DMS153 treated with DMSO at 0.1 percent for 48 hours (cell line): Measurements from ENCODE around the gene ETHE1.

Source experiments
- DNase-seq: peaks from one replicate; lab custom pipeline; 2025; ENCODE audit not compliant: unreplicated experiment; lab: John Stamatoyannopoulos, UW

The ETHE1 gene

DNA sequence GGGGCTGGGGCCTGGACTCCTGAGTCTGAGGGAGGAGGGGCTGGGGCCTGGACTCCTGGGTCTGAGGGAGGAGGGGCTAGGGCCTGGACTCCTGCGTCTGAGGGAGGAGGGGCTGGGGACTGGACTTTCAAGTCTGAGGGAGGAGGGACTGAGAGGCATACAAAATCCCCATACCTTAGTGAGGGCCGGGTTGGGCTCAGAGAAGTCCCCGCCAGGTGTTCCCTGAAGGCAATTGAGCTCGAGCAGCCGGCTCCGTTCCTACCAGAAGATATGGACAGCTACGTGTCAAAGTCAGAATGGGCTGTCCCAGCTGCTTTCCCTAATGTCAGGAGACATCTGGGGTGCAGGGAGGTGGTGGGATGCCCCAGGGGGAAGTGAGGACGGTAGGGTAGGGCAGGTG, 31.9 kb downstream of the ETHE1 start:
- DNase-seq, result no peak

DNA sequence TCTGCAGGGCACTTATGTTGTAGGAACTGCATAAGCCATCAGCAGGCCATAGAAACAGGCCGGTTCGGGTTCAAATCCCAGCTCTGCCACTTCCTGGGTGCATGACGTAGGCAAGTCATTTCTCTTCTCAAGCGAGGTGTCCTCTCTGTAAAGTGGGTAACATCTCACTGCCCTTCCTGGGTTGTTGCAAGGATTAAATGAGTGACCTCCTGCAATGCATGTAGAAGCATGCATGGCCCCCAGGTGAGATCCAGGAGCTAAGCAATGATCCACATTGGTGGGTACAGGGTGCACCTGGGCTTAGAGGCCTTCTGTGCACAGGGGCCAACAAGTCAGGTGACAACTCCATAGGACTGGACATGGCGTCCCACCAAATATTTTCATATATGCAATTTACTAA, 36.2 kb downstream of the ETHE1 start:
- DNase-seq, result no peak

DNA sequence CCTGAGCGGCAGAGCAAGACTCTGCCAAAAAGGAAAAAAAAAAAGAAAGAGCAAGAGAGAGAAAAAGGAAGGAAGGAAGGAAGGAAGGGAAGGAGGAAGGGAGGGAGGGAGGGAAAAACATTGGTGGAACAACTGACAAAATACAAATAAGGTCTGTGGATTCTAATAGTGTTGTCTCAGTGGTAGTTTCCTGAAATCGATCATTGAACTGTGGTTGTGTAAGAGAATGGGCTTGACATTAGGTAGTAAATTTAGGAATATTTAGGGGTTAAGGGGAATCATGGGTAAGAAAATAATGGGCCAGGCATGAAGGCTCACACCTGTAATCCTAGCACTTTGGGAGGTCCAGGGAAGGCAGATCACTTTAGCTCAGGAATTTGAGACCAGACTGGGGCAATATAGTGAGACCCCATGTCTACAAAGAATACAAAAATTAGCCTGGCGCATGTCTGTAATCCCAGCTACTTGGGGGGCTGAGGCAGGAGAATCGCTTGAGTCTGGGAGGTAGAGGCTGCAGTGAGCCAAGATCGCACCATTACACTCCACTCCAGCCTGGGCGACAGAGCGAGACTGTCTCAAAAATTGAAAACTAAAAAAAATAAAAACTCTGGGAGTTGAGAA, 36.9 kb downstream of the ETHE1 start:
- no peak for DNase-seq

DNA sequence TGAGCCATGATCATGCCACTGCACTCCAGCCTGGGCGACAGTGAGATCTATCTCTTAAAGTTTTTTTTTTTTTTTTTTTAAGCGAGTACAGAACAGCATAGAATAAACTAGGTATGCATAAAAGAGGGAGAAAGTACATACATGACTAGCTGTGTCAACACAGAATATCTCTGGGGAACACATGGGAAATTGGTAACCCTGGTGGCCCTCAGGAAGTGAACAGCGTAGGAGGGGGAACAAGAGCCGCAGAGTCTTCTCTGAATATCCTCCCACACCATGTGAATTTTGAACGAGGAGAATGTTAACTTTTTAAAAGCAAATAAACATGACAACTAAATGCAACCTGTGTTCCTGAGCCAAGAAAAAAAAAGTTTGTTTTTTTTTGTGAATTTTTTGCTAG, 37.7 kb downstream of the ETHE1 start:
- no peak for DNase-seq

DNA sequence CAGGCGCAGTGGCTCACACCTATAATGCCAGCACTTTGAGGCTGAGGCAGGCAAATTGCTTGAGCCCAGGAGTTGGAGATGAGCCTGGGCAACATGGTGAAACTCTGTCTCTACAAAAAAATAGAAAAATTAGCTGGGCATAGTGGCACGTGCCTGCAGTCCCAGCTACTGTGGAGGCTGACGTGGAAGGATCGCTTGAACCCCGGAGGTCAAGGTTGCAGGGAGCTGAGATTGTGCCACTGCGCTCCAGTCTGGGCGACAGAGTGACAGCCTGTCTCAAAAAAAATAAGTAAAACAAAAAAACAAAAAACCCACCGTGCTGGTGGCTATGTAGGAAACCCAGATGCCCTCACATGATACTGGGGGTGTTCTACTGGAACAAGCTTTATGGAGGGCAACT, 38.8 kb downstream of the ETHE1 start:
- DNase-seq, result no peak

DNA sequence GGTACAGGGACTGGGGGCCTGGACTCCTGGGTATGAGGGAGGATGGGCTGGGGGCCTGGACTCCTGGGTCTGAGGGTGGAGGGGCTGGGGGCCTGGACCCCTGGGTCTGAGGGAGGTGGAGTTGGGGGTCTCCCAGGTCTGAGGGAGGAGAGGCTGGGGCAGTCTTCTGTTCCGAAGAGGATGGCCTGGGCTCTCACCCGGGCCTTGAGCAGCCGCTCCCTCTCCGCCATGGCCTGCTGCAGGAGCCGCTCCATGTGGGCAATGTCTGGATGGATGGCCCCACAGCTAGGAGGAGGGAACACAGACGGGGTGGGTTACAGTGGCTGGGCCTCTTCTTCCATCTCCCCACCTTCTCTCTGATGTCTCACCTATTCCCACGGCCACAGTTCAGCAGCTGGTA, 40.6 kb downstream of the ETHE1 start:
- DNase-seq, result no peak

DNA sequence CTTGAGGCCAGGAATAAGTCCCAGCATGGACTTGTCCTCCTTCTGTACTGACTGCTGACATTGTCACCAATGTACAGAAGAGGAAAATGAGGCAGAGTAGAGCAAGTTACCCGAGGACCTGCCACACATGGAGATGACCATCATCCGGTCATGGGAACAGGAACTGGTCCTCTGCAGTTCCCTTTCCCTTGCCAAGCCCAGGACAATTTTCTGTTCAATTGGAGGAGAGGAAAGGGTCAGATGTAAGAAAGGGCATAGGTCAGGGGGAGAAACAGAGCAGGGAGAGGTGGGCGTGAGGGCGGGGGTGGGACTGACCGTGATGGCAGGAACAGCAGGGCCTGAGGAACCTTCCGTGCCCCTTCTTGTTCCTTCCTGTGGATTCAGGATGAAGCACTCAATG, 41.0 kb downstream of the ETHE1 start:
- DNase-seq, result no peak

DNA sequence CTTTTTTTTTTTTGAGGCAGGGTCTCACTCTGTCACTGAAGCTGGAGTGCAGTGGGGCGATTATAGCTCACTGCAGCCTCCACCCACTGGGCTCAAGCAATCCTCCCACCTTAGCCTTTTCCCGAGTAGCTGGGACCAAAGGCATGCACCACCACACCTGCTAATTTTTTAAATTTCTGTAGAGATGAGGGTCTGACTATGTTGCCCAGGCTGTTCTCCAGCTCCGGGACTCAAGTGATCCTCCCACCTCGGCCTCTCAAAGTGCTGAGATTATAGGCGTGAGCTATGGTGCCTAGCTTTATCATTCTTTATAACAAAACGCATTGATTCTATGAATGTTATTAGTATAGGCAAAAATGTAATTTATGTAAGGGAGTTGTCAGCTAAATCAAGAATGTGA, 43.7 kb downstream of the ETHE1 start:
- DNase-seq, result no peak

DNA sequence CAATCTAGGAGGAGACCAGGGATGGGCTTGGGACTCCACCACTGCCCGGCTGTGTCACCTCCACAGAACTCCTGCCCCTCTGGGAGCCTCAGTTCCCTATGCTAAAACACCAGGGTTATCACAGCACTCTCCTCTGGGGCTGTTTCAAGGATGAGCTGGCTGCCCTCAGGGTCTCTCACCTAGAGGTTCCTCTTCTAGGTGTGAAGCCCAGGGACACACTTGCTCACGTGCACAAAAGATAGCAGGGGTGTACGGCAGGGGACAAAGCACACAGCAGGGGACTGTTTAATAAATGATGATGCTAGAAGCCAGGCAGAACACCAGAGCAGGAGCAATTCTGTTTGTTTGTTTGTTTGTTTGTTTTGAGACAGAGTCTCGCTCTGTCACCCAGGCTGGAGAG, 44.8 kb downstream of the ETHE1 start:
- DNase-seq, result no peak

DNA sequence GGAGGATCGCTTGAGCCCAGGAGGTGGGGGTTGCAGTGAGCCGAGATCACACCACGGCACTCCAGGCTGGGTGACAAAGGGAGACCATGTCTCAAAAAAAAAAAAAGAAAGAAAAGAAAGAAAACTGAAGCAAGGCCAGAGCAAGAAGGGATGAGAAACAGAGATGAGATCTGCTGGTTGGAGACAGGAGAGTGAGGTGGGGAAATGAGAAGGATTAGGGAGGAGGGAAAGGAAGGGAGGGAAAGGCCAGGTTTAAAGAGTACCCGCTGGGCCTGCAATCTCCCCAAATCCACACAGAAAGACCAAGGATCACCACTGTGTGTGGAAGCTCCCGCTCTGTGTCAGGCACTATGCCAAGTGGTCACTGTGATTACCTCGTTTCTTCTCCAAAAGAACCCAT, 45.3 kb downstream of the ETHE1 start:
- no peak for DNase-seq

DNA sequence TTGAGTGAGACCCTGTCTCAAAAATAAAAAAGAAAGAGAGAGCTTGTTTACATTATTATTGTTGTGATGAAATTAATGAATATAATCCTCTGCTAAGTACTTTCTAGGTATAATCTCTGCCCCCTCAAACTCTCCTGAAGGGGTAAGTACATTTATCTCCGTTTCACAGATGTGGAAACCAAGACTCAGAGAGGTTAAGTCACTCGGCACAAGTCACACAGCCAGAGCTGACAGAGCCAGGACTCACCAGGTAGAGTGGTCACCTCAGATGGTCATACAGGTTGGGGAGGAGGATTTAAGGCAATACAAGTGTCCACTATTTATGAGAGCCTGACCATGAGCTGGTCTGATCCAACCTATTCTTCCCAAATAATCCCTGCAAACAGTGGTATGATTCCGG, 46.4 kb downstream of the ETHE1 start:
- DNase-seq, result no peak

DNA sequence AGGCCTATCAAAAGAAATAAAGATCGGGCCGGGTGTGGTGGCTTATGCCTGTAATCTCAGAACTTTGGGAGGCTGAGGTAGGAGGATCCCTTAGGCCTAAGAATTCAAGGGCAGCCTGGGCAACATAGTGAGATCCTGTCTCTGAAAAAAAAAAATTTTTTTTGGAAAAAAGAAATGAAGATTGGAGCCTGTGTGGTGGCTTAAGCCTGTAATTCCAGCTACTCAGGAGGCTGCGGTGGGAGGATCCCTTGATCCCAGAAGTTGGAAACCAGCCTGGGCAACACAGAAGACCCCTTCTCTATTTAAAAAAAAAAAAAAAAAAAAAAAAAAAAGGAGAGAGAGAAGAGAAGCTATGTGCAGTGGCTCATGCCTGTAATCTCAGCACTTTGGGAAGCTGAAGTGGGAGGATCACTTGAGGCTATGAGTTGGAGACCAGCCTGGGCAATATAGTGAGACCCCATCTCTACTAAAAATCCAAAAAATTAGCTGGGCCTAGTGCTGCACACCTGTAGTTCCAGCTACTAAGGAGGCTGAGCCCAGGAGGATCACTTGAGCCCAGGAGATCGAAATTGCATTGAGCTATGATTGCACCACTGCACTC, 46.9 kb downstream of the ETHE1 start:
- DNase-seq, result no peak

DNA sequence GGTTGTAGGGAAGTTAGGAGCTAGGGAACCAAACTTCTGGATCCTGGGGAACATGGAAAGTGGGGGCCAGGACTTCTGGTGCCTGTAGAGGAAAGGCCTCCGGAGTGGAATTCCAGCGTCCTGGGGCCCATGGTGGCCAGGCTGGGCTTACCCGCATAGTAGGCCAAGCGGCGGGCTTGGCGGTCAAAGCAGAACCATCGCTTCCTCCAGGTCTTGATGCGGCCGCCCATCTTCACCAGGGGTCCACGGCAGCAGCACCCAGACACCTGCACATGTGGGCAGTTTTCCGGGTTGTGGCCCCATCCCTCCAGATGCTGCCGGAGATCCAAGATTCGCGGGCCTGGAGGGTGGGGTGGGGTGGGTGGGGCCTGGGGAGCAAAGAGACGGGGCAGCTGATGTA, 47.8 kb downstream of the ETHE1 start:
- no peak for DNase-seq

DNA sequence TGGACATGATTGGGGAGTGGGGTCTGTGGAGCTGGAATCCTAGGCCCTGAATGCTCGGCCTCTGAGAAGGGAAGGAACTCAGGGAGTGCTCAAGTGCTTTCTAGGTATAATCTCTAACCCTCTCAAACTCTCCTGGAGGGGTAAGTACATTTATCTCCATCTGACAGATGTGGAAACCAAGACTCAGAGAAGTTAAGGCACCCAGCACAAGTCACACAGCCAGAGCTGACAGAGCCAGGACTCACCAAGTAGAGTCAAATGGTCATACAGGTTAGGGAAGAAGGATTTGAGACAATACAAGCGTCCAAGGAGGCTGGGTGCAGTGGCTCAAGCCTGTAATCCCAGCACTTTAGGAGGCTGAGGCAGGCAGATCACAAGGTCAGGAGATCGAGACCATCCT, 48.7 kb downstream of the ETHE1 start:
- DNase-seq, result no peak

DNA sequence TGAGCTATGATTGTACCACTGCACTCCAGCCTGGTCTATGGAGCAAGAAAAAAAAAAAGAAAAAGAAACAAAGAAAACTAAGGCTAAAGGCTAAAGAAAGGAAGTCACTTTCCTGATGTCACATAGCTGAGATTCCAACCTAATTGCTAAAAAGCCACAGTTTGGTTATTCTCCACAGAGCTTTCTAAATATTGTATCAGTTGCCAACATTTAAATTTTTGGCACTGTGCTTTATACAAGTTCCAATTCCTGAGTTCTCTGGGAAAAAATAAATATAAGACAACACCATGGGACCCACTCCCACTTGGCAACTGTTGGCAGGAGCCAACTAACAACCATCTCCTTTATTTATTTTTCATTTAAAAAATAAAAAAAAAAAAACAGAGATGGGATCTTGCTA, 50.4 kb downstream of the ETHE1 start:
- DNase-seq, result no peak

DNA sequence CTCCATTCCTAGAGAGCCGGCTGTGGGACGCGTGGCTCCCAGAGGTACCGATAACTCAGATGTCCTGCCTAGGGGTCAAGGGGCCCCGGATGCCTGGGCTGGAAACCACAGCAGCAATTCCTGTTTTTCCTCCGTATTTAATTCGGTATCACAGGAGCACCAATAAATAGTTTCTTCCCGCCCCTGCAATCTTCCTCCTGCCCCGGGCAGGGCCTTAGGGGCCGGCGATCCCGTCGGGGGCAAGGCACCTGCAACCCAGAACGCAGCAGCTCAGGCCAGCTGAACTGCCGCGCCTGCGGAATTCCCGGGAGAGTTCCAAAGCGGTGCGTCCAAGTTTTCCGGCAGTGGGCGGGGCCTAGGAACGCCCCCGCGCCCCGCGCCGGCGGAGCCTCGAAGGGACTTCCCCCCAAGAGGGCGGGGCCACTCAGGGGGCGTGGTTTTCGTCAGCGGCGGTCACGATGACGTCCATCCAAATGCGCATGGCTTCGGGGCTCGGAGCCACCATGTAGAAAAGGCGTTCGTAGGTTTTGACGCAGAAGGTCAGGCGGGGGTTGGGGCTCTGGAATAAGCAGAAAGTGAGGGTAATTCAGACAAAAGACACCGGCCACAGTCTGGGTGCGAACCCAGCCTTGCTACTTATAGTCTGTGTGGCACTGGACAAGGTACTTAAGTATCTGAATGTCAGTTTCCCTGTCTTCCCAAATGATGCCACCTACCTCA, 51.9 kb downstream of the ETHE1 start:
- DNase-seq, result peak; percentile 82

DNA sequence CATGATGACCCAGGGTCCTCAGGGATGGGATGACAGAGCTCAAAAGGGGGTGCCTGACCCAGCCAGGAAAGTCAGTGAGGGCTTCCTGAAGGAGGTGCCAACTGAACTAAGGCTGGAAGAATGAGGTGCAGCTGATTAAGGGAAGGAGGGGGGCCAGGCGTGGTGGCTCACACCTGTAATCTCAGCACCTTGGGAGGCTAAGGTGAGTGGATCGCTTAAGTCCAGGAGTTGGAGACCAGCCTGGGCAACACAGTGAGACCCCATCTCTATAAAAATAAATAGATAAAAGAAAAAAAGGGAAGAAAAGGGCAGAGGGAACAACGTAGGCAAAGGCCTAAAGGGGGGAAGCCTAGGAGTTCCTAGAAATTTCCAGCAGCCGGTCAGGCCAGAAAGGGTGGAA, 52.5 kb downstream of the ETHE1 start:
- DNase-seq, result no peak

DNA sequence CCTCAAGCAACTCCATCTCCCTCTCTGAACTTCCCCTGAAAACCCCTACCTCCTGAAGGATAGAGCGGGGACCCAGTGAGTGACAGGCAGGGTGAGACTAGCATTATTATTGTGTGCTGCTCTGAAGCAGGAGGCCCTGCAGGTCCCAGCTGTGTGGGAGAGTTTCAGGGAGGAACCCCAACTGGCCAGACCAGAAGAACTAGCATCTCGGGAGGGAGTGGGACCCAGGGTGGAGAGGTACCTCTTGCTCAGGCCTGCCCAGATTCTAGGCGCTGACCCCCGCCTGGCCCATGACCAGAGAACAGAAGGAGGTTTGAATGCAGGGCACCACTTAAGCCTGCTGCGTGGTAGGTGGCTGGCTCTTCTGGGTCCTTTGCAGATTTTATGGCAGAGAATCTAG, 55.9 kb downstream of the ETHE1 start:
- DNase-seq, result no peak

DNA sequence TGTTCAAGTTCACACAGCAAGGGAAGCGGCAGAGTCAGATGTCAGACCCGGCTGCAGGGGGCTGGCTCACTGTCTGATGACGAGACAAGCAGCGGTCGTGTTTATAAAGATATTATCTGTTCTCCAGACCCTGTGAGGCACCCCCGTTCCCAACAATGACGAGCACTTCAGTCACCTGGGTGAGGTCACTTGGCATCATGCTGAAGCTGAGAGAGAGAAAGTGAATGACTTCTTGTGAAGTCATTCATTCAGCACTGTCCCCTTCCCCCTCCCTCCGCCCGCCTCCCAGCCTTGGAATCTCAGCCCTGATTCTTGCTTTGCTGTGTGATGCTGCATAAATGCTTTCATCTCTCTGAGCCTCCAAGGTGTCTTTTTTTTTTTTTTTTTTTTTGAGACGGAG, 56.7 kb downstream of the ETHE1 start:
- no peak for DNase-seq

DNA sequence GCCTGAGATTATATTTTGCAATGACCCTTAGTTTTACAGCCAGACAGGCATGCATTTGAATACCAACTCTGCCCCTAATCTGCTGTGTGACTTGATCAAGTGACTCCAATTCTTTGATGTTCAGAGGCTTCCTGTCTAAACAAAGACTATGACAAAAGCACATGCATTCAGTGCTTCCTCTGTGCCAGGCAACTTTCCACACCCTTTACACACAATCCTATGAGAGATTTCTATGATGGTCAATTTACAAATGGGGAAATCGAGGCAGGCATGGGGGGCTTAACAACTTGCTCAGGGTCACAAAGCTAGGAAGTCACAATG, 57.9 kb downstream of the ETHE1 start:
- no peak for DNase-seq

DNA sequence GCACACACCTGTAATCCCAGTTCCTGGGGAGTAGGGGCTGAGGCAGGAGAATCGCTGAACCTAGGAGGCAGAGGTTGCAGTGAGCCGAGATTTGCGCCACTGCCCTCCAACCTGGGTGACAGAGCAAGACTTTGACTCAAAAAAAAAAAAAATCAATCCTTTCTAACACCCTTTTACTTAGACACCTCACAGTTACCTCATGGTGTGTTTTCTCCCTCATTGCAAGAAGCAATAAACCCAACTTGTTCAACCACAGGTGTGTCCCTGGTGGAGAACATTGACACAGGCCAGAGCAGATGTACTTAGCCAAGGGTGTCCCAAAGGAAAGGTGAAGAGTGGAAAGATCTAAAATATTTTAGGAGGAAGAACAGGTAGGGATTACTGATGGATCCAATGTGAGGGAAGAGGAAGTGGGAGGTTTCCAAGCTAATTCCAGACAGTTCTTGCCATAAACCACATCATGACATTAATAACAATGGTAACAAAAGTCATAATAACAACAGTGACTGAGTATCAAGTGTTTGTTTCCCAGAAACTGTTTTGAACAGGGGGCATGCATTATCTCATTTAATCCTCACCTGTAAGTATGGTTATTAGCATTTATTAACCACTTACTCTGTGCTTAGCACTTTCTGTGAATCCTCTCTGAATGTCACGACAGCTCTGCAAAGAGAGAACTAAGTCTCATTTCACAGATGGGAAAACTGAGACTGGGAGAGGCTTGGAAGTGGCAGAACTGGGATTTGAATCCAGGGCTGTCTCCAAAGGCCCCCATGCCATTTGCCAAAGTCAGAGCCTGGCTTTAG, 58.4 kb downstream of the ETHE1 start:
- no peak for DNase-seq

DNA sequence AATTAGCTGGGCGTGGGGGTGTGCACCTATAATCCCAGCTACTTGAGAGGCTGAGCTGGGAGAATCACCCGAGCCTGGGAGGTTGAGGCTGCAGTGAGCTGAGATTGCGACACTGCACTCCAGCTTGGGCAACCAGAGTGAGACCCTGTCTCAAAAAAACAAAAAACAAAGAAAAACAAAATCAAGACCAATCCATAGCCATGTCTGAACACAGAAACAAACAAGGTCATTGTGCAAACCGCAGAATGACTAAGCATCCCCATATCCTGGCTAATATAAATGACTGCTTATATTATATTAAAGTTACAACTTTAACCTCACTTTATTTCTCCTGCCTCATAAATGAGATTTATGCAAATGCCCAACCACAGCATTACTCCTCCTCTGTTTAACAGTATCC, 59.3 kb downstream of the ETHE1 start:
- no peak for DNase-seq
